ENCODE measurements around the gene LDB3. TPM values are rescaled to one million over a fixed set of nuclear protein-coding genes. Genes with fewer than 3 reads are reported as not detected.

Gene LDB3
- polyA plus RNA-seq, 5 donors = 1.1 to 27.1 (median 1.9) TPM

DNA sequence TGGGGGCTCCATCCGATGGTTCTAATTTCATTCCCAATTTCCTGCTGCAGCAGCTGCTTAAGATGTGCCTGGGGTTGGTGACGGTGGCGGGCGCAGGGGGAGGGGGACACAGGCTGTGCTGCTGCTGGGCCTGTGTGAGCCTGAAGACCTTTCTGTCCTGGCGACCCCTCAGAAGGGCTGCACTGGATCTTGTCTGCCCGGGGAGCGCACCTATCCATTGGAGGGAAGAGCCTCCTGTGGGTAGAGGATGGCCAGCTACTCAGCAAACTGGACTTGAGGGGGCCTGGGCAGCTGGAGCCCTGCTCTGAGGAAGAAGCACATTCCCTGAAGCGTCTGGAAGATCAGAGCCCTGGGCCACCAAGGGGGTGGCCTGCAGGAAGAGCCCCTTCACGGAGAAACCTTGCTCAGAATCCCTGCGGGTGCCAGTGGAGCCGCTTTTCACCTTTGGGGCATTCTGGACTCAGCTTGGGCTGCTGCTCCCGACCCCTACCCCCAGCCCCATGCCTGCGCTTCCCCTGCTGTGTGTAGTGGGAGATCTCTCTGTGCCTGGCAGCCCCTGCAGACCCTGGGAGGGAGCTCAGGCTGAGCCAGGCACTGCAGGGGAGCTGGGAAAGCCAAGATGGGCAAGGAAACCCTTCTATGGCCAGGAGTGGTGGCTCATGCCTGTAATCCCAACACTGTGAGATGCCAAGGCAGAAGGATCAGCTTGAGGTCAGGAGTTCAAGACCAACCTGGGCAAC, 17.8 kb downstream of the LDB3 start:
- DNase-seq = no peak

DNA sequence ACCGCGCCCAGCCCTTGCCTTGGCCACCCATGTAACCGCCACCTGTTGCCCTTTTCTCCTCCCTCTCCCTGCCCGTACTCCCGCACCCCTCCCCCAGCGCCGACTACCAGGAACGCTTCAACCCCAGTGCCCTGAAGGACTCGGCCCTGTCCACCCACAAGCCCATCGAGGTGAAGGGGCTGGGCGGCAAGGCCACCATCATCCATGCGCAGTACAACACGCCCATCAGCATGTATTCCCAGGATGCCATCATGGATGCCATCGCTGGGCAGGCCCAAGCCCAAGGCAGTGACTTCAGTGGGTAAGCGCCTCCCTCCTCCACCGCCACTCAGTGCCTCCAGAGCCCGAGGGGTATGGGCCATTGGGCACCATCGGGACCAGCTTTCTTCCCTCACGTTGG, 18.7 kb downstream of the LDB3 start:
- DNase-seq = no peak

GRCh38 chr10:86687750-86688149, 19.4 kb downstream of the LDB3 start:
- no peak for DNase-seq

DNA sequence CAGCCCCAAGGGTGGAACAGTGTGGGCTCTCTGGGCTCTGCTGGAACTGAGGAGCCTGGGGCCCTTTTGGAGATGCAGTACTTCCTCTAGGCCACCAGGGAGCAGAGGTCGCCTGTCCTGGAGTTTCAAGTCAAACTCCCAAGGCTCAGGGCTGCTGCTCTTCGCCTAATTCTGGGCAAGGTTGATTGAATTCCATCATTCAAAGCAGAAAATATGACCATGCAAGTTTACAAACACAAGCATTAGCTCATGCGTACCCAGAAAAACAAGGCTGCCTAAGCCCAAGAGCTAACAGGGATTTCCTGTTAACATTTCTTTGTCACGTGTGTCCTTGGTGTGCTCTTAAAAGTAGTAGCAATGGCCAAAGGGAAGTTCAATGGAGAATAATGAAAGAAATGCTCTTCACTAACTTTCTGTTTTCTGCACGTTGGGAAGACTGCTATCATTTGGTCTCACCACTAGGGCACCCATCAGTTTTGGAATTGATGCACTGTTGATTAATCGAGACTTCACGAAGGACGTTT, 20.1 kb downstream of the LDB3 start:
- DNase-seq = no peak

DNA sequence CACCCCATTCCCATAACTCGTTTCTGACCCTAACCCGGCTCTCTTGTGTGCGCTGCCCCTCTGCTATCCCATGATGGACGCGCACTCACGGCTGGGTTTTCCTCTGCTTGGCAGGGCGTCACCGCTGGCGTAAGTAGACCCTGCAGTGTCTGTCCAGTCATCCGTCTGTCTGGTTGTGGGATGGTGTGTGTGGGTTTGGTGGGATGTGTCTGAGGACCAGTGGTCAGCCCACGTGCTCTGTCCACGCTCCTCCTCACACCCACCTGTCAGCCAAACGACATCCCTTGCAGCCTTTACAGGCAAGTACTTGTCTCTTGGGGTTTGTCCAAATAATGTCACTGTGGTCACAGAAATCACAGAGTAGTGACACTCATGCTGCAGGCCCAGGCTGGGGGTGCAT, 20.8 kb downstream of the LDB3 start:
- DNase-seq = no peak

- DNase-seq = no peak
Measured at GRCh38 chr10:86690231-86690630, 21.9 kb downstream of the LDB3 start.

DNA sequence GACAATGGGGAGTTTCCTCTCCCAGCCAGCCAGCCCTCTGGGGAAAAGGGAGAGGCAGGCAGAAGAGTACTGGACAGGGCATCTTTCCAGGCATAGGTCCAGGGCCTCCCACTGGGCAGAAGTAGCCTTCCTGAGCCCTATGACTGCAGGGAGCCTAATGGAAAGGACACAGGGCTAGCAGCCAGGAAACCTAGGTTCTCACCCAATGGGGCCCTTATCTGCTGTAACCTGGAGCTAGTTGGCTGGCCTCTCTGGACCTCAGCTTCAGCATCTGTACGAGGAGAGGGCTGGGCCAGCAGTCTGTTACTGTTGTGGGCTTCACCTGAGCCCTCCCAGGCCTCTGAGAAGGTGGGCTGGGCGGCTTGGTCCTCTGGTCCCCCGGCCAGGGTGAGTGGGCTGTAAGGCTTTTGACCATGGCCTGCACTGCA, 22.4 kb downstream of the LDB3 start:
- DNase-seq = no peak

GRCh38 chr10:86691333-86692022, 23.2 kb downstream of the LDB3 start:
- DNase-seq = no peak

DNA sequence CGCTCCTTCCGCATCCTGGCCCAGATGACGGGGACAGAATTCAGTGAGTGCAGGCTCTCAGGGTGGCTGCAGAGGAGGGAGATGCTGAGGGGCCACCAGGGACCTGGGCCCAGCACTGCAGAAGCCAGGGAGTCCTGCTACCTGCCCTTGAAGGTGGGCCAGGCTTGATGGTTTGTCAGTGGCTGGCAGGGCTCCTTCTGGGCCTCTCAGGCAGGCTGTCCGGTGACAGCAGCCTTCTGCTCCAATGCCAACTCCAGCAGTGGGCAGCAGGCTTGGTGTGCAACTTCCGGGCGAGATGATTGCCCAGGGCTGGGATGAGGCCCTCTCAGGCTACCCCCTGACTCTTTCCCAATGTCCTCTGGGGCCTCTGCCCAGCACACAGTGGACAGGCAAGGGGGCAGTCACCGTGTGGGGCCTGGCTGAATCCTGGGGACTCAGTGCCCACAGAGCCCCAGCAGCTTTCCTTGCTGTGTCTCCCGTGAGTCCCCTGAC, 23.8 kb downstream of the LDB3 start:
- no peak for DNase-seq

DNA sequence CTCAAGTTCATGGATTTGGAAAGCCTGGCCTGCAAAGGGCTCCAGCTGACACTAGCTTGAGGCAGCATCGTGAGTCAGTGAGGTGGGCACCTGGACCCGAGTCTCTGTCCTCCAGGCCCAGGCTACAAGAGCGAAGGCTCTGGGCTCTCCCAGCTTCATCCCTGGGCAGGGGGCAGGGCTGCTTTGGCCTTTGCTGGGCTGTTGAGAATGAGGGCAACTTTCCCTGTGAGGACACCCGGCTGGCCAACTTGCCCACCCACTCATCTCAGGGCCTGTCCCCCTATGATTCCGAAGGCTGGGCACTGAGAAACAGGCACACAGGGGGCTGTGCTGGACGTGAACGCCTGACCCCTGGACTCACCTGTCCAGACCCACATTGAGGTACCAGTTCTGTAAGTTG, 24.4 kb downstream of the LDB3 start:
- no peak for DNase-seq

GRCh38 chr10:86693275-86693674, 25.0 kb downstream of the LDB3 start:
- DNase-seq = no peak

- DNase-seq = peak; percentile 78 to 83
Measured at GRCh38 chr10:86693721-86694369, 25.5 kb downstream of the LDB3 start.

GRCh38 chr10:86698207-86698940, 30.1 kb downstream of the LDB3 start:
- no peak for DNase-seq

- no peak for DNase-seq
Measured at GRCh38 chr10:86699125-86699524, 30.8 kb downstream of the LDB3 start.

- no peak for DNase-seq
Measured at GRCh38 chr10:86699541-86699940, 31.2 kb downstream of the LDB3 start.

DNA sequence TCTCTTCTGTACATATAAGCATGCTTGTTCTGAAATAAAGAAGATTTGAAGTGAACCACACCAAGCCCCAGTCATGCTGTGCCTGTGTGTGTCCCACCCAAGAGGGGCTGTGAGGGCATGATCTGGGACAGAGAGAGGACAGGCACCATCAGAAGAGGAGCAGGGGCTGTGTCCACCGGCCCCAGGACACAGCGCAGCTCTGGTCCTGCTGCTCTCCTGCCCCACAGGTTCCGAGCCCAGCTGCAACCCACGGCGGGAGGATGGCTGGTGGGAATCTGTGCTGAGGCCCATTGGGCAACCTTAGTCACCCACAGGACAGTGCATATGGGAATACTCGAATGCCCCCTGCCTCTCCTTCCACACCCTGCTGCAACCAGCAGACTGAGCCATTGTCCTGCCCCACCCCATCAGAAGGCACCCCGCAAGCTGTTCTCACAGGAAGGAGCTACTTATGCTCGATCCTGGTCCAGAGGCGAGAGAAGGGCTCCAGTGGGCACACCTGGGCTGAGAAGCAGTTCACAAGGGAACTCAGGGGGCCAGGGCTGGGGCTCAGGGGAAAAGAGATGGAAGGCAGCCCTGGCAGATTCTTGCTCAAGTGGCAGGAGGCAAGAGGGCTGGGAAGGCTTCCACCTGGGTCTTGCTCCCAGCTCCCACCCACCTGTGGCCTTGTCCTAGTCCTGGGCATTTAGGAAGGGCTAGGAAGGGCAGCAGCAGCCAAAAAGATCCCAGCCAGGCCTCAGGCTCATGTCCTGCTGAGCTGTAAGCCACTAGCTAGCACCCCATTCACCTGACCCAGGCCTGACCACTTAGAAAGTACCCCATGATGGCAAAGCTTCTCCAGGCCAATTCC, 31.9 kb downstream of the LDB3 start:
- no peak for DNase-seq

GRCh38 chr10:86700851-86701617, 32.7 kb downstream of the LDB3 start:
- no peak for DNase-seq

DNA sequence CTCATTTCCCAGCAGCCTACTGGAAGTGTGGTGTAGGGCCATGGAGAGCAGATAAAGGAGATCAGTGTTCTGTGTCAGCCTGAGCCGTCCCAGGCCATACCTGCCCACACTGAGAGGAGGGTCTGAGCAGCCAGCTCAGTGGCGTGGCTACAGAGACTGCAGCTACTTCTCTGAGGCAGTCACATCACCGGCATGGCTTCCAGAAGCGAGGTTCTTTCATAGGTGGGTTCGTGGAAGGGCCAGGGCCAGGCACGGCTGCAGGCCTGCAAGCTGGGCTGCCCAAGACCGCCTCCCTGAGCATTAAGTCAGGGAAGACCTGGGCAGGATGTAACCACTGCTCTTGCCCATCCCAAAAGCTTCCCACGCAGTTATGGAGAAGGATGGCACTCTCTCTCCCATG, 34.9 kb downstream of the LDB3 start:
- no peak for DNase-seq

- no peak for DNase-seq
Measured at GRCh38 chr10:86705139-86705538, 36.8 kb downstream of the LDB3 start.

- DNase-seq = no peak
Measured at GRCh38 chr10:86705905-86706304, 37.6 kb downstream of the LDB3 start.

All from right lung (tissue), 5 donors.